CD14-positive monocyte (primary cell): ENCODE data around the gene RYR3. TPM values are rescaled to one million over a fixed set of nuclear protein-coding genes. Genes with fewer than 3 reads are reported as not detected.

Experiments
- DNase-seq, 3 donors: peaks; one replicate each; pipeline ENCODE4 v3.0.0-alpha.2; 2011 to 2022
- H2AFZ ChIP-seq: 2 replicates; pipeline ENCODE4 v1.6.0; 2012; ENCODE audit warnings: mild to moderate bottlenecking, low read depth, low read length, inconsistent platforms; ENCODE audit not compliant: insufficient read depth, poor library complexity, severe bottlenecking
- H3K27ac ChIP-seq, 2 donors: 1 replicate in 1 of 2; 2 replicates in 1 of 2; pipeline ENCODE4 v1.5.1; 2012 to 2013; ENCODE audit warnings: low read length in 2 of 2, control low read depth in 1 of 2, inconsistent platforms in 1 of 2, low read depth in 1 of 2, mild to moderate bottlenecking in 1 of 2
- H3K27me3 ChIP-seq, 2 donors: one replicate each; pipeline versions ENCODE4 v1.6.0 to v1.6.1; 2011 to 2013; ENCODE audit warnings: low read length in 2 of 2; ENCODE audit not compliant: control insufficient read depth in 2 of 2, insufficient read depth in 2 of 2
- H3K36me3 ChIP-seq, 2 donors: replicated peaks in 1 of 2; 1 replicate in 1 of 2; 2 replicates in 1 of 2; pipeline versions ENCODE4 v1.5.1 to v1.6.1; 2012 to 2013; ENCODE audit warnings: low read length in 2 of 2, control low read depth in 1 of 2, inconsistent platforms in 1 of 2, mild to moderate bottlenecking in 1 of 2; ENCODE audit not compliant: insufficient read depth in 2 of 2, control insufficient read depth in 1 of 2
- H3K4me1 ChIP-seq, 2 donors: 1 replicate in 1 of 2; 2 replicates in 1 of 2; pipeline versions ENCODE4 v1.5.1 to v1.6.1; 2012 to 2013; ENCODE audit warnings: low read length in 2 of 2, control low read depth in 1 of 2, inconsistent platforms in 1 of 2, mild to moderate bottlenecking in 1 of 2, moderate library complexity in 1 of 2; ENCODE audit not compliant: insufficient read depth in 2 of 2, control insufficient read depth in 1 of 2
- H3K4me2 ChIP-seq: replicated peaks from 2 replicates; pipeline ENCODE3; 2012; ENCODE audit warnings: low read length, moderate library complexity, mild to moderate bottlenecking; ENCODE audit not compliant: poor library complexity, severe bottlenecking; ENCODE audit errors: extremely low read depth
- H3K4me3 ChIP-seq, 3 experiments: fragments of 200-600 bp in 1 of 3; sonication (generic) in 1 of 3; replicated peaks in 1 of 3; 1 replicate in 2 of 3; 2 replicates in 1 of 3; pipeline ENCODE4 v1.5.1; 2011 to 2013; ENCODE audit warnings: low read length in 3 of 3, mild to moderate bottlenecking in 3 of 3, control low read depth in 2 of 3, low read depth in 2 of 3, inconsistent platforms in 1 of 3, moderate library complexity in 1 of 3
- H3K79me2 ChIP-seq: 2 replicates; pipeline ENCODE4 v1.6.0; 2012; ENCODE audit warnings: mild to moderate bottlenecking, control low read depth, inconsistent platforms, low read length, moderate library complexity; ENCODE audit not compliant: insufficient read depth
- H3K9ac ChIP-seq: 2 replicates; pipeline ENCODE4 v1.6.0; 2017; ENCODE audit warnings: low read length, mild to moderate bottlenecking; ENCODE audit not compliant: insufficient read depth, poor library complexity, severe bottlenecking
- H3K9me3 ChIP-seq, 2 donors: replicated peaks in 1 of 2; 1 replicate in 1 of 2; 2 replicates in 1 of 2; pipeline versions ENCODE4 v1.5.1 to v1.6.1; 2012 to 2013; ENCODE audit warnings: low read length in 2 of 2, control low read depth in 1 of 2; ENCODE audit not compliant: control insufficient read depth in 1 of 2, insufficient read depth in 1 of 2
- H4K20me1 ChIP-seq: 2 replicates; pipeline ENCODE4 v1.6.0; 2012; ENCODE audit warnings: mild to moderate bottlenecking, low read length, control low read depth, moderate library complexity; ENCODE audit not compliant: insufficient read depth
- H3K27ac Mint-ChIP-seq, 7 donors: one replicate each; pipeline ENCODE4 v1.8.0; 2020; ENCODE audit warnings: mild to moderate bottlenecking in 7 of 7, mixed read lengths in 7 of 7, moderate library complexity in 6 of 7, inconsistent platforms in 2 of 7
- H3K27me3 Mint-ChIP-seq, 3 donors: one replicate each; pipeline ENCODE4 v1.8.0; 2021 to 2022; ENCODE audit warnings: low read depth in 3 of 3, mild to moderate bottlenecking in 3 of 3, mixed read lengths in 3 of 3, moderate library complexity in 3 of 3, inconsistent platforms in 1 of 3
- H3K36me3 Mint-ChIP-seq, 2 donors: one replicate each; pipeline ENCODE4 v1.8.0; 2020; ENCODE audit warnings: mixed read lengths in 2 of 2, inconsistent platforms in 1 of 2, mild to moderate bottlenecking in 1 of 2
- H3K4me1 Mint-ChIP-seq: one replicate; pipeline ENCODE4 v1.8.0; 2020; ENCODE audit warnings: mild to moderate bottlenecking, mixed read lengths
- H3K4me3 Mint-ChIP-seq, 2 donors: one replicate each; pipeline ENCODE4 v1.8.0; 2020; ENCODE audit warnings: mild to moderate bottlenecking in 2 of 2, mixed read lengths in 2 of 2, moderate library complexity in 1 of 2
- H3K9me3 Mint-ChIP-seq, 7 donors: one replicate each; pipeline ENCODE4 v1.8.0; 2020 to 2022; ENCODE audit warnings: mixed read lengths in 7 of 7, mild to moderate bottlenecking in 6 of 7, moderate library complexity in 6 of 7, inconsistent platforms in 2 of 7
- WGBS: methylation state at CpG from one replicate; pipeline ENCODE4 v1.1.5; 2013; ENCODE audit warnings: missing lambda C conversion rate; ENCODE audit not compliant: insufficient coverage; 5-methylcytosine and 5-hydroxymethylcytosine counted together
- intact Hi-C, 2 donors: fragments of 100-400 bp; cut with micrococcal nuclease; formaldehyde crosslinking; loops; one replicate each; pipeline versions ENCODE4 v1.15.0 to v1.15.1; 2023
- polyA plus RNA-seq, 3 donors: library from polyadenylated mRNA; depleted of rRNA in 1 of 3; unstranded in 2 of 3; stranded (reverse) in 1 of 3; fragments of 300-500 nt in 2 of 3; fragments of >200 nt in 1 of 3; fragmentation: Illumina TruSeq in 2 of 3; gene quantifications; 1 replicate in 2 of 3; 2 replicates in 1 of 3; pipeline ENCODE4 v1.2.3, GENCODE V29; 2012 to 2021
- TF ChIP-seq, protein P1 (sequence below): fragments of 200-600 bp; IDR thresholded peaks from one replicate; pipeline ENCODE4 v1.8.0; 2022; ENCODE audit warnings: antibody characterized with exemption, mild to moderate bottlenecking

The RYR3 gene
- polyA plus RNA-seq, 3 donors, result not detected

DNA sequence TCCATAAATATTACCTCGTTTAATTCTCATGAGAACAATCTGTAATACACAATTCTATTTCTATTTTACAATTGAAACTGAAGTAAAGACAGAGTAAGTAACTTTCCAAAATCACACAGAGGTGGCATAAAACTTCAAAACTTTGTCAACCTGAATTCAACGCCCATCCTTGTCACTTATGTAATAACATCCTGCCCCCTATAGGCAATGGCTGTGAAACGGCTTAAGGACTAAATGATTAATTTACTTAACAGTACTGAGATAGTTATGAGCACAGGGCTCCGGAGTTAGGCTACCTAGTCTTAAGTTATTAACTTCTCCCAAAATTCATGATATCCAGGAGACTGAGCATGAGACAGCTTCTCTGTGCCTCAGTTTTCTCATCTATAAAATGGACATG lies 364.5 kb downstream of the RYR3 start:
- Mint-ChIP-seq H3K36me3 (no peaks in the 10 kb centered on the region), H3K4me3 (no peak overlapping the region), H3K27me3 (peaks cover 0 to 3% (median under 1%) of the 10 kb centered on the region in 3 donors), H3K27ac (no peak overlapping the region), H3K4me1 (no peaks in the 10 kb centered on the region), H3K9me3 (no peaks in the 10 kb centered on the region)
- TF ChIP-seq, protein P1, sequence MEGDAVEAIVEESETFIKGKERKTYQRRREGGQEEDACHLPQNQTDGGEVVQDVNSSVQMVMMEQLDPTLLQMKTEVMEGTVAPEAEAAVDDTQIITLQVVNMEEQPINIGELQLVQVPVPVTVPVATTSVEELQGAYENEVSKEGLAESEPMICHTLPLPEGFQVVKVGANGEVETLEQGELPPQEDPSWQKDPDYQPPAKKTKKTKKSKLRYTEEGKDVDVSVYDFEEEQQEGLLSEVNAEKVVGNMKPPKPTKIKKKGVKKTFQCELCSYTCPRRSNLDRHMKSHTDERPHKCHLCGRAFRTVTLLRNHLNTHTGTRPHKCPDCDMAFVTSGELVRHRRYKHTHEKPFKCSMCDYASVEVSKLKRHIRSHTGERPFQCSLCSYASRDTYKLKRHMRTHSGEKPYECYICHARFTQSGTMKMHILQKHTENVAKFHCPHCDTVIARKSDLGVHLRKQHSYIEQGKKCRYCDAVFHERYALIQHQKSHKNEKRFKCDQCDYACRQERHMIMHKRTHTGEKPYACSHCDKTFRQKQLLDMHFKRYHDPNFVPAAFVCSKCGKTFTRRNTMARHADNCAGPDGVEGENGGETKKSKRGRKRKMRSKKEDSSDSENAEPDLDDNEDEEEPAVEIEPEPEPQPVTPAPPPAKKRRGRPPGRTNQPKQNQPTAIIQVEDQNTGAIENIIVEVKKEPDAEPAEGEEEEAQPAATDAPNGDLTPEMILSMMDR, result no peak
- Histone ChIP-seq H4K20me1 (no peaks in the 10 kb centered on the region), H3K27ac (no peak overlapping the region), H3K4me2 (no peak overlapping the region), H3K79me2 (no peaks in the 10 kb centered on the region), H3K4me1 (no peaks in the 10 kb centered on the region), H2AFZ (no peak overlapping the region), H3K9ac (no peak overlapping the region), H3K27me3 (peaks cover 0 to 2% of the 10 kb centered on the region in 2 donors), H3K9me3 (no peaks in the 10 kb centered on the region), H3K36me3 (no peaks in the 10 kb centered on the region), H3K4me3 (no peak overlapping the region)
- intact Hi-C loops, result no loop called here
- no CpG with 5 or more reads among the region's 4 CpGs for WGBS
- no peak for DNase-seq

- 88% methylated on average over 5 of the region's 8 CpGs for WGBS
- Histone ChIP-seq H3K27ac (no peak overlapping the region), H3K36me3 (no peaks in the 10 kb centered on the region), H3K9ac (no peak overlapping the region), H3K27me3 (no peaks in the 10 kb centered on the region), H3K9me3 (no peaks in the 10 kb centered on the region), H3K4me1 (no peaks in the 10 kb centered on the region), H3K79me2 (no peaks in the 10 kb centered on the region), H2AFZ (no peak overlapping the region), H3K4me3 (no peak overlapping the region), H3K4me2 (no peak overlapping the region), H4K20me1 (no peaks in the 10 kb centered on the region)
- no peak for DNase-seq
- TF ChIP-seq, protein P1, result no peak
- Mint-ChIP-seq H3K4me3 (no peak overlapping the region), H3K27ac (no peak overlapping the region), H3K27me3 (peaks cover 0 to 3% (median 0%) of the 10 kb centered on the region in 3 donors), H3K4me1 (no peaks in the 10 kb centered on the region), H3K36me3 (no peaks in the 10 kb centered on the region), H3K9me3 (no peaks in the 10 kb centered on the region)
- intact Hi-C loops, result no loop called here
Observed at GRCh38 chr15:33677238-33677830, 366.6 kb downstream of the RYR3 start.
